ENCODE data around the gene MOB1A.

GRCh38 chr2:74155830-74156229, 22.8 kb downstream of the MOB1A start:
- TF ChIP-seq CTCF (conservative IDR thresholded peaks at IDR 0.05) (no peak), ZFX (IDR thresholded peaks at IDR 0.05) (no peak)
